GM23338 (cell line): Measurements from ENCODE around the gene MTMR1. TPM values are rescaled to one million over a fixed set of nuclear protein-coding genes. Genes with fewer than 3 reads are reported as not detected.

ENCODE experiments used
- ATAC-seq: fragments of 200-7000 bp; cut with Tn5 transposase; 3 replicates; pipeline ENCODE4 v1.9.1; 2020
- DNase-seq: peaks from one replicate; pipeline ENCODE4 v3.0.0-alpha.2; 2015; ENCODE audit warnings: low spot score
- H2AFZ ChIP-seq: fragments of 200-600 bp; sonication (generic); 2 replicates; pipeline ENCODE4 v1.8.0; 2016; ENCODE audit warnings: antibody characterized with exemption, mild to moderate bottlenecking, moderate library complexity
- H3F3A ChIP-seq: fragments of 200-600 bp; sonication (generic); replicated peaks from 2 replicates; pipeline ENCODE4 v1.8.0; 2017; ENCODE audit warnings: antibody characterized with exemption, mixed run types, low read depth
- H3K27ac ChIP-seq: fragments of 200-600 bp; sonication (generic); 2 replicates; pipeline ENCODE4 v1.6.1; 2016; ENCODE audit warnings: low read depth
- H3K27me3 ChIP-seq: fragments of 200-600 bp; sonication (generic); 2 replicates; pipeline ENCODE4 v1.8.0; 2016; ENCODE audit warnings: mild to moderate bottlenecking, mixed run types, moderate library complexity; ENCODE audit not compliant: insufficient read depth
- H3K36me3 ChIP-seq: fragments of 200-600 bp; sonication (generic); 2 replicates; pipeline ENCODE4 v1.8.0; 2016; ENCODE audit warnings: mild to moderate bottlenecking; ENCODE audit not compliant: insufficient read depth
- H3K4me1 ChIP-seq: fragments of 200-600 bp; sonication (generic); 2 replicates; pipeline ENCODE4 v1.8.0; 2016; ENCODE audit warnings: mild to moderate bottlenecking, moderate library complexity; ENCODE audit not compliant: insufficient read depth
- H3K4me2 ChIP-seq: fragments of 200-600 bp; sonication (generic); 2 replicates; pipeline ENCODE4 v1.7.1; 2017; ENCODE audit warnings: mixed run types
- H3K4me3 ChIP-seq: fragments of 200-600 bp; sonication (generic); 2 replicates; pipeline ENCODE4 v1.6.1; 2016; ENCODE audit warnings: mixed run types
- H3K79me2 ChIP-seq: fragments of 200-600 bp; sonication (generic); replicated peaks from 2 replicates; pipeline ENCODE4 v1.8.0; 2017; ENCODE audit warnings: mild to moderate bottlenecking; ENCODE audit not compliant: insufficient read depth
- H3K9me2 ChIP-seq: fragments of 200-600 bp; sonication (generic); 2 replicates; pipeline ENCODE4 v1.8.0; 2017; ENCODE audit not compliant: insufficient read depth
- H4K20me1 ChIP-seq: fragments of 200-600 bp; sonication (generic); replicated peaks from 2 replicates; pipeline ENCODE4 v1.8.0; 2017; ENCODE audit warnings: mild to moderate bottlenecking; ENCODE audit not compliant: insufficient read depth
- H3K27ac Mint-ChIP-seq: 2 replicates; pipeline ENCODE4 v1.8.0; 2020; ENCODE audit warnings: inconsistent platforms, mild to moderate bottlenecking, moderate library complexity, mixed read lengths
- H3K27me3 Mint-ChIP-seq: 3 replicates; pipeline ENCODE4 v1.8.0; 2022; ENCODE audit warnings: low read depth, mild to moderate bottlenecking, moderate library complexity, mixed read lengths, inconsistent platforms; ENCODE audit not compliant: insufficient read depth, poor library complexity
- H3K36me3 Mint-ChIP-seq: 3 replicates; pipeline ENCODE4 v1.8.0; 2021; ENCODE audit warnings: low read depth, mild to moderate bottlenecking, inconsistent platforms, moderate library complexity, mixed read lengths
- H3K4me1 Mint-ChIP-seq: 3 replicates; pipeline ENCODE4 v1.8.0; 2020; ENCODE audit warnings: mild to moderate bottlenecking, inconsistent platforms, mixed read lengths
- H3K4me3 Mint-ChIP-seq: 3 replicates; pipeline ENCODE4 v1.8.0; 2021; ENCODE audit warnings: moderate library complexity, mild to moderate bottlenecking, inconsistent platforms, mixed read lengths
- H3K9me3 Mint-ChIP-seq: 3 replicates; pipeline ENCODE4 v1.8.0; 2020; ENCODE audit warnings: moderate library complexity, mild to moderate bottlenecking, inconsistent platforms, mixed read lengths
- CREB1 ChIP-seq: fragments of 250-450 bp; sonication (Bioruptor Pico); IDR thresholded peaks from 2 replicates; pipeline ENCODE4 v1.5.0; 2020; ENCODE audit warnings: low read depth, mild to moderate bottlenecking, moderate library complexity
- EZH2 ChIP-seq: fragments of 200-600 bp; sonication (generic); IDR thresholded peaks from one replicate; pipeline ENCODE4 v1.8.0; 2017; ENCODE audit warnings: antibody characterized with exemption, mild to moderate bottlenecking, low read depth; ENCODE audit not compliant: unreplicated experiment
- EZH2phosphoT487 ChIP-seq: fragments of 200-600 bp; sonication (generic); IDR thresholded peaks from one replicate; pipeline ENCODE4 v1.8.1; 2018; ENCODE audit warnings: antibody characterized with exemption; ENCODE audit not compliant: unreplicated experiment
- JUNB ChIP-seq: IDR thresholded peaks from one replicate; pipeline ENCODE4 v1.6.1; 2016; ENCODE audit warnings: antibody characterized with exemption; ENCODE audit not compliant: unreplicated experiment
- POLR2AphosphoS5 ChIP-seq: IDR thresholded peaks from 2 replicates; pipeline ENCODE4 v1.6.1; 2016; ENCODE audit warnings: antibody characterized with exemption, low read depth
- ZNF331 ChIP-seq: fragments of 250-450 bp; sonication (Bioruptor Pico); IDR thresholded peaks from 2 replicates; pipeline ENCODE4 v1.5.0; 2020; ENCODE audit warnings: low read depth, mild to moderate bottlenecking, moderate library complexity
- polyA plus RNA-seq: library from polyadenylated mRNA; unstranded; fragments of >200 nt; fragmentation: Nextera tagmentation; extraction: Ambion mirVana; gene quantifications from 2 replicates; pipeline ENCODE4 v1.2.1, GENCODE V29; 2016
- total RNA-seq: library from RNA; depleted of rRNA; stranded (reverse); fragments of >200 nt; shearing (Covaris generic); gene quantifications from 2 replicates; pipeline ENCODE4 v1.2.3, GENCODE V29; 2014
- TF ChIP-seq, protein P1 (sequence below): fragments of 250-450 bp; sonication (Bioruptor Pico); IDR thresholded peaks from 2 replicates; pipeline ENCODE4 v1.5.0; 2020; ENCODE audit warnings: mild to moderate bottlenecking, moderate library complexity
- TF ChIP-seq, protein P2 (sequence below): IDR thresholded peaks from 2 replicates; pipeline ENCODE4 v1.6.1; 2016; ENCODE audit warnings: antibody characterized with exemption

MTMR1 gene
- total and polyA plus RNA-seq, 2 experiments from 2014 or later = 4.5 to 19.1 TPM

DNA sequence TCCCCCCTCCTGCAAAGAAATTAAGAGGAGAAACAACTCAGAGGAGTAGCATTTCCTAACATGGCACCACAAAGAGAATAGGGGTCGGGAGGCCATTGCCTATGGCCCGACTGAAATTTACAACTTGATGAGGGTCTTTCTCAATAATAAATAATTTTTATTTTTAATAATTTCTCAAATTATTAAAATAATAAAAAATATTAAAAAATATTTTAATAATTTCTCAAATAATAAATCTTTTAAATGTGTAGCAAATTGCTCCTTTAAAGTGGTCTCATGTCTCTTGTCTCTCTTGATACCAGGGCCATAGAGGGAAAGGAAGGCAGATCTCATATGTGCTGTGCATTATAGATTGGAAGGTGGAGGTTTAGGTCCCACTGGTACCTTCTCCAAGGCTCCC is 49.2 kb upstream of the MTMR1 start (continued):
- TF ChIP-seq, protein P1, sequence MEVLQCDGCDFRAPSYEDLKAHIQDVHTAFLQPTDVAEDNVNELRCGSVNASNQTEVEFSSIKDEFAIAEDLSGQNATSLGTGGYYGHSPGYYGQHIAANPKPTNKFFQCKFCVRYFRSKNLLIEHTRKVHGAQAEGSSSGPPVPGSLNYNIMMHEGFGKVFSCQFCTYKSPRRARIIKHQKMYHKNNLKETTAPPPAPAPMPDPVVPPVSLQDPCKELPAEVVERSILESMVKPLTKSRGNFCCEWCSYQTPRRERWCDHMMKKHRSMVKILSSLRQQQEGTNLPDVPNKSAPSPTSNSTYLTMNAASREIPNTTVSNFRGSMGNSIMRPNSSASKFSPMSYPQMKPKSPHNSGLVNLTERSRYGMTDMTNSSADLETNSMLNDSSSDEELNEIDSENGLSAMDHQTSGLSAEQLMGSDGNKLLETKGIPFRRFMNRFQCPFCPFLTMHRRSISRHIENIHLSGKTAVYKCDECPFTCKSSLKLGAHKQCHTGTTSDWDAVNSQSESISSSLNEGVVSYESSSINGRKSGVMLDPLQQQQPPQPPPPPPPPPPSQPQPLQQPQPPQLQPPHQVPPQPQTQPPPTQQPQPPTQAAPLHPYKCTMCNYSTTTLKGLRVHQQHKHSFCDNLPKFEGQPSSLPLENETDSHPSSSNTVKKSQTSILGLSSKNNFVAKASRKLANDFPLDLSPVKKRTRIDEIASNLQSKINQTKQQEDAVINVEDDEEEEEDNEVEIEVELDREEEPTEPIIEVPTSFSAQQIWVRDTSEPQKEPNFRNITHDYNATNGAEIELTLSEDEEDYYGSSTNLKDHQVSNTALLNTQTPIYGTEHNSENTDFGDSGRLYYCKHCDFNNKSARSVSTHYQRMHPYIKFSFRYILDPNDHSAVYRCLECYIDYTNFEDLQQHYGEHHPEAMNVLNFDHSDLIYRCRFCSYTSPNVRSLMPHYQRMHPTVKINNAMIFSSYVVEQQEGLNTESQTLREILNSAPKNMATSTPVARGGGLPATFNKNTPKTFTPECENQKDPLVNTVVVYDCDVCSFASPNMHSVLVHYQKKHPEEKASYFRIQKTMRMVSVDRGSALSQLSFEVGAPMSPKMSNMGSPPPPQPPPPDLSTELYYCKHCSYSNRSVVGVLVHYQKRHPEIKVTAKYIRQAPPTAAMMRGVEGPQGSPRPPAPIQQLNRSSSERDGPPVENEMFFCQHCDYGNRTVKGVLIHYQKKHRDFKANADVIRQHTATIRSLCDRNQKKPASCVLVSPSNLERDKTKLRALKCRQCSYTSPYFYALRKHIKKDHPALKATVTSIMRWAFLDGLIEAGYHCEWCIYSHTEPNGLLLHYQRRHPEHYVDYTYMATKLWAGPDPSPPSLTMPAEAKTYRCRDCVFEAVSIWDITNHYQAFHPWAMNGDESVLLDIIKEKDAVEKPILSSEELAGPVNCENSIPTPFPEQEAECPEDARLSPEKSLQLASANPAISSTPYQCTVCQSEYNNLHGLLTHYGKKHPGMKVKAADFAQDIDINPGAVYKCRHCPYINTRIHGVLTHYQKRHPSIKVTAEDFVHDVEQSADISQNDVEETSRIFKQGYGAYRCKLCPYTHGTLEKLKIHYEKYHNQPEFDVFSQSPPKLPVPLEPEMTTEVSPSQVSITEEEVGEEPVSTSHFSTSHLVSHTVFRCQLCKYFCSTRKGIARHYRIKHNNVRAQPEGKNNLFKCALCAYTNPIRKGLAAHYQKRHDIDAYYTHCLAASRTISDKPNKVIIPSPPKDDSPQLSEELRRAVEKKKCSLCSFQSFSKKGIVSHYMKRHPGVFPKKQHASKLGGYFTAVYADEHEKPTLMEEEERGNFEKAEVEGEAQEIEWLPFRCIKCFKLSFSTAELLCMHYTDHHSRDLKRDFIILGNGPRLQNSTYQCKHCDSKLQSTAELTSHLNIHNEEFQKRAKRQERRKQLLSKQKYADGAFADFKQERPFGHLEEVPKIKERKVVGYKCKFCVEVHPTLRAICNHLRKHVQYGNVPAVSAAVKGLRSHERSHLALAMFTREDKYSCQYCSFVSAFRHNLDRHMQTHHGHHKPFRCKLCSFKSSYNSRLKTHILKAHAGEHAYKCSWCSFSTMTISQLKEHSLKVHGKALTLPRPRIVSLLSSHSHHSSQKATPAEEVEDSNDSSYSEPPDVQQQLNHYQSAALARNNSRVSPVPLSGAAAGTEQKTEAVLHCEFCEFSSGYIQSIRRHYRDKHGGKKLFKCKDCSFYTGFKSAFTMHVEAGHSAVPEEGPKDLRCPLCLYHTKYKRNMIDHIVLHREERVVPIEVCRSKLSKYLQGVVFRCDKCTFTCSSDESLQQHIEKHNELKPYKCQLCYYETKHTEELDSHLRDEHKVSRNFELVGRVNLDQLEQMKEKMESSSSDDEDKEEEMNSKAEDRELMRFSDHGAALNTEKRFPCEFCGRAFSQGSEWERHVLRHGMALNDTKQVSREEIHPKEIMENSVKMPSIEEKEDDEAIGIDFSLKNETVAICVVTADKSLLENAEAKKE (CRISPR knock-in tag) = no peak
- no peak for TF ChIP-seq ZNF331 (CRISPR knock-in tag)

DNA sequence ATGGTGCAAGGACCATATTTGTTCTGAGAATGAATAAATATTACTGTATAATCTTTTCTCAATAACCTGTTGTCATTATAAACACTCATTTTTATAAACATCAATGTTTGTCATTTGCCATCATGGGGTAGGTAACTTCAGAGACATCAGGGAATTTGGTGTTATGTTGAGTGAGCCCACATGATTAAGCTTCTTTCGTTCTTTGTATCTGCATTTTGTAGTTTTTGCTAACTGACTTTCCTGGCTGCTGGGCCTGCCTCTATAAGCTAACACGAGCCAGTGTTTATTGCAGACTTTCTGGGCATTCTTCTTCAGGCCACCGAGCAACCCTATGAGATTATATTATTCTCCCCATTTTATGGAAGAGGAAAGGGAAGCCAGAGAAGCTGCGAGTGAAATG is 48.8 kb upstream of the MTMR1 start:
- H3K4me1 Mint-ChIP-seq = peaks cover 4% of the 10 kb centered on the region; the same call in 2 of the 3 replicates
- no peaks in the 10 kb centered on the region for H3K79me2 ChIP-seq
- H2AFZ ChIP-seq = no peak overlapping the region
- no peaks in the 10 kb centered on the region for H3K4me1 ChIP-seq
- ATAC-seq (no peak), DNase-seq (no peak)
- no peak overlapping the region for H3K4me3 Mint-ChIP-seq
- H3F3A ChIP-seq = no peaks in the 10 kb centered on the region
- H3K4me2 ChIP-seq = no peak overlapping the region
- no peaks in the 10 kb centered on the region for H4K20me1 ChIP-seq
- no peak overlapping the region for H3K27ac ChIP-seq
- H3K4me3 ChIP-seq = no peak overlapping the region
- no peaks in the 10 kb centered on the region for H3K9me3 Mint-ChIP-seq
- no peaks in the 10 kb centered on the region for H3K36me3 Mint-ChIP-seq
- no peaks in the 10 kb centered on the region for H3K27me3 ChIP-seq
- no peak overlapping the region for H3K27ac Mint-ChIP-seq
- H3K9me2 ChIP-seq = no peaks in the 10 kb centered on the region
- no peaks in the 10 kb centered on the region for H3K27me3 Mint-ChIP-seq
- H3K36me3 ChIP-seq = no peaks in the 10 kb centered on the region
- no peak for TF ChIP-seq JUNB
- TF ChIP-seq EZH2 = no peak
- no peak for TF ChIP-seq POLR2AphosphoS5
- TF ChIP-seq EZH2phosphoT487 = no peak
- TF ChIP-seq, protein P2, sequence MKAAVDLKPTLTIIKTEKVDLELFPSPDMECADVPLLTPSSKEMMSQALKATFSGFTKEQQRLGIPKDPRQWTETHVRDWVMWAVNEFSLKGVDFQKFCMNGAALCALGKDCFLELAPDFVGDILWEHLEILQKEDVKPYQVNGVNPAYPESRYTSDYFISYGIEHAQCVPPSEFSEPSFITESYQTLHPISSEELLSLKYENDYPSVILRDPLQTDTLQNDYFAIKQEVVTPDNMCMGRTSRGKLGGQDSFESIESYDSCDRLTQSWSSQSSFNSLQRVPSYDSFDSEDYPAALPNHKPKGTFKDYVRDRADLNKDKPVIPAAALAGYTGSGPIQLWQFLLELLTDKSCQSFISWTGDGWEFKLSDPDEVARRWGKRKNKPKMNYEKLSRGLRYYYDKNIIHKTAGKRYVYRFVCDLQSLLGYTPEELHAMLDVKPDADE = no peak
- no peak for TF ChIP-seq CREB1 (CRISPR knock-in tag)
- TF ChIP-seq, protein P1 (CRISPR knock-in tag) = no peak
